HG03432 (cell line): ENCODE results near the gene RTN4RL1.

Experiments
- ATAC-seq: cut with Tn5 transposase; IDR thresholded peaks from one replicate; pipeline ENCODE4 v1.9.1; 2021; ENCODE audit warnings: mild to moderate bottlenecking, moderate library complexity; ENCODE audit not compliant: unreplicated experiment

Gene RTN4RL1

GRCh38 chr17:1931844-1932579, 93.1 kb downstream of the RTN4RL1 start:
- no peak for ATAC-seq

- ATAC-seq, result no peak
Measured at GRCh38 chr17:1930337-1930645, 94.8 kb downstream of the RTN4RL1 start.

- no peak for ATAC-seq
Measured at GRCh38 chr17:1928976-1929375, 96.2 kb downstream of the RTN4RL1 start.

GRCh38 chr17:1920948-1921351, 104.2 kb downstream of the RTN4RL1 start:
- no peak for ATAC-seq

- ATAC-seq, result no peak
Measured at GRCh38 chr17:1919201-1919600, 105.9 kb downstream of the RTN4RL1 start.

- no peak for ATAC-seq
Measured at GRCh38 chr17:1918346-1919162, 106.6 kb downstream of the RTN4RL1 start.

- no peak for ATAC-seq
Measured at GRCh38 chr17:1916963-1917715, 108.0 kb downstream of the RTN4RL1 start.

GRCh38 chr17:1916316-1916715, 108.8 kb downstream of the RTN4RL1 start:
- no peak for ATAC-seq

- no peak for ATAC-seq
Measured at GRCh38 chr17:1915889-1916288, 109.2 kb downstream of the RTN4RL1 start.

- no peak for ATAC-seq
Measured at GRCh38 chr17:1914661-1915083, 110.5 kb downstream of the RTN4RL1 start.

- ATAC-seq, result no peak
Measured at GRCh38 chr17:1913702-1914101, 111.4 kb downstream of the RTN4RL1 start.

GRCh38 chr17:1912146-1912545, 113.0 kb downstream of the RTN4RL1 start:
- ATAC-seq, result no peak

- ATAC-seq, result no peak
Measured at GRCh38 chr17:1909985-1910384, 115.1 kb downstream of the RTN4RL1 start.

GRCh38 chr17:1908699-1909309, 116.3 kb downstream of the RTN4RL1 start:
- no peak for ATAC-seq

GRCh38 chr17:1907909-1908698, 117.0 kb downstream of the RTN4RL1 start:
- ATAC-seq, result no peak

GRCh38 chr17:1907216-1907631, 117.9 kb downstream of the RTN4RL1 start:
- ATAC-seq, result no peak

GRCh38 chr17:1906662-1907101, 118.5 kb downstream of the RTN4RL1 start:
- ATAC-seq, result no peak

GRCh38 chr17:1905190-1905913, 119.8 kb downstream of the RTN4RL1 start:
- ATAC-seq, result no peak

- no peak for ATAC-seq
Measured at GRCh38 chr17:1904273-1905182, 120.6 kb downstream of the RTN4RL1 start.
